Stimulated activated CD8-positive, alpha-beta memory T cell treated with anti-CD3 and anti-CD28 coated beads, Interleukin-4, amount 100 ng/mL, for 1 hour (primary cell): Measurements from ENCODE around the gene IMPG1.
"Not testable (repeated sequence)": the region's sequence is repeated elsewhere in the genome, so short reads cannot be mapped to it uniquely, and the experiment has no call there.

Experiments used
- DNase-seq, 2 donors: peaks; one replicate each; pipeline ENCODE4 v3.0.0-alpha.2; 2020; ENCODE audit warnings: low read depth in 2 of 2, low spot score in 1 of 2

The IMPG1 gene

DNA sequence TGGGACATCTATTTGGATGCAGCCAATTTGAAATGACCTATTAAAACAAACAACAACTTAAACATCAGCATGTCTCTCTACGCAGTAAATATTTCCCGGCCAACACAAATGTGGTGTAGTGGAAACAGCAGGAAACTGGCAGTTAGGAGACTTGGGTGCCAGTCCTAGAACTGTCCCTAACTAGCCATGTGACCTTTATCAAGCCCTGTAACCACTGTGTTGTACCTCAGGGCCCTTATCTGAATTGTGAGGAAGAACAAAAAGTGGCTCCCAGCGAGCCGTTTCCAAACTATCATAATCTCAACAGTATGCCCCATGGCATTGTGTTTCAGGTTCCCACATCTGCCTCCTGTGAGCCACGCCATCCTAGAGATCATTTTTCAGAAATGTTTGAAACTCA, 124.5 kb downstream of the IMPG1 start:
- no peak for DNase-seq

DNA sequence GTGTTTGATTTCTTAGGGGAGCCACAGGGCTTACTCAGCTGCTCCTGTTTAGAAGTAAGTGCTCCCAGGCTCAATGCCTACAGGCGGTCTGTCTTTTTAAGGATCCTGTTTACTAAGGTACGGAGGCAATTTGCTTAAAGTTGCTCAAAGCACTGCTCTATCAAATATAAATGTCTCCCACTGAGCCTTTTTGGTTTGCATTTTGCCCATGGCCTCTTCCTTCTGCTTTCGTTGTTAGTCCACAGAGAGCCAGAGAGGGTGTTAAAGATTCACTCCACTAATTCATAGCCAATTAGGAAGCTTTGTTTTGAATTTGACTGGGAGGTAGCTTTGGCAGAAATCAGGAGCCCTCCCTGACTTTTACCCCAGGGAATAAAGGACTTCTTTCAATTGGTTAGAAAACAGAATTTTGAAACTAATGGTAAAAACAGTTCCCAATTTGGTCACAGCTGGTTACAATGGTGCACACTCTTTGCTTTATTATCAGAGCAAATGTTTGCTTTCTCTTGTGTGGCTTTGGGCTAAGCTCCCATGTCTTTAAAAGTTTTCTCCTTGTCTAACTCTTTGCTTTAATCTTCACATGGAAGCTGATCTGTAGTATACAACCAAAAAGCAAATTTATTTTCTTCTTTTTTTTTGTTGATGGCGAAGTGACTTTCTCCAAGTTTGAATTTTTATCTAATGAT, 126.2 kb downstream of the IMPG1 start:
- no peak for DNase-seq

DNA sequence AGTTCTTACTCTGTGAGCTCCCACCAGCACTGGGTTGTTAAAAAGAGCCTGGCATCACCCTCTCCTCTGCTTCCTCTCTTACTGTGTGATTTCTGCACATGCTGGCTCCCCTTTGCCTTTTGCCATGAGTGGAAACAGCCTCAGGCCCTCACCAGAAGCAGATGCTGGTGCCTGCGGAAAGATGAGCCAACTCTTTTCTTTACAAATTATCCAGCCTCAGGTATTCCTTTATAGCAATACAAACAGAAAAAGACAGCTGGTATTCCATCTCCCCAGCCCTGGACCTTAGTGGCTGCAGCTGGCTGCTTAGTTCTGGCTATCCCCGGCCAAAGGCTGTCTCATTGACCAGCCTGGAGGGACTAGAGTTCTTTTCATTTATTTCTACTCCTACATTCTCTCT, 129.1 kb downstream of the IMPG1 start:
- DNase-seq = no peak

DNA sequence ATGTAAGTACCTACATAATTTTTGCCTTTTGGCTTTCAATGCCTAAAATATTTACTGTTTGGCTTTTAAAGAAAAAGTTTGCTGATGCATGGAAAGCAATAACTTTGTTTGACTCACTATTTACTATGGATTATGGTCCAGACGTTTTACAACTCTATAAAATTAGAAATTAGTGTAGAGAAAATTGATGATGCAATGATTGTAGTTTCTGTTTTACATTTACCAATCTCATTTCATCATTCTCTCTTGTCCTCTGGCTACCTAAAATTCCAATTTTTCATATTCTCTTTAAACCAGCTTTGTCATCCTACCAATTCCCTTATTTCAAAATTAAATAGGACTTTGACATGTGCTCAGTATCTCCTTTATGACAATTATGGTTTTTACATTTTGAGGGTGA, 131.0 kb downstream of the IMPG1 start:
- DNase-seq = no peak

DNA sequence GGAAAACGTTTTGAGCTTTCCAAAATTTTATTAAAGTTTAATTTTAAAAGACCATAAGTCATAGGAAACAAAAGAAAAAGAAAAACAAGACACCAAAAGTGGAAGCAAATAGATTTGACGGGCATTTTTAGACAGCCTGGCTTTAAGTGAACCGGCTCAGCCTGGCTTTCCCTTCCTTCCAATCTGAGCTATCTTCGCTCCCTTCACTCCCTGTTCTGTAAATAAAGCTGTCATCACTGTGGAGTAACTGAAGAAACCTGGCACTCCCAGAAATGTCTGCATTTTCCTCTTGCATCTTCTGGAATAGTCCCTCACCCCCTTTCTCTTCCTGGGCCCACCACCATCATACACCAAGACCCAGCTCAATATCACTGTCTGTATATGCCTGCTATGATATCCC, 131.9 kb downstream of the IMPG1 start:
- no peak for DNase-seq

DNA sequence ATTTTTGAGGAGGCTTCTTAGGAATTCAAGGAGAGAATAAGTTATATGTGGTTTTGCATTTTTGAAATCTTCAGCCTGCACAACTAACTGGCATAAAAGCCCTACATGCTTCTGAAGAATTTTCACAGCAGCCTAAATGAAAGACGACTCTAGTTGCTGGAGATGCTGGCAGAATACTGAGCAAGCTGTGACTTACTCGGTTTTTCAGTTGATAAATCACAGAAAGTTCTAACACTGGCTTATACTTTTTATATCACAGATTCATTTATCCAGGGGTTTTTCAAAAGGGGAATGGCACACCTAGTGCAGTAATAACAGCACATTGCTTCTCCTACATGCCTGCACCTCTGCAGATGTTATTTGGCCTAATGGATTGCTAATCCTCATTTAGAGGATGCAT, 134.6 kb downstream of the IMPG1 start:
- no peak for DNase-seq

DNA sequence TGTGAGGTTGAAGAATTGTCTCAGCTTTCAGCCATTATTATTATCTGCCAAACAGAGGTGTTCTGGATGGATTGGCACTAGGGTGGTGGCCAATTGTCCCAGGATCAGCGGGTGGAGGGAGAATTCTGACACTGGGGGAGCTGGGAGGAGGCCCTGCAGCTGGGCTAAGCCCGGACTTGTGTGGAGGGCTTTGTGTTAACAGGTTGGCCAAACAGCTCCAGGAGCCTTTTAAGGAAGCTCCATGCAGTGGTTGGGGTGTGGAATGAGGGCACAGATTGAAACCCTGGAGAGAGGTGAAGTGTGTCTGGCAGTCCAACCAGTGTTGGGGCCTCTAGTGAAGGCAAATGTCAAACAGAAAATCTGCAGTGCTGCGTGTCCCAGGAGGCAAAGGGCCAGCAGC, 135.8 kb downstream of the IMPG1 start:
- DNase-seq = no peak

DNA sequence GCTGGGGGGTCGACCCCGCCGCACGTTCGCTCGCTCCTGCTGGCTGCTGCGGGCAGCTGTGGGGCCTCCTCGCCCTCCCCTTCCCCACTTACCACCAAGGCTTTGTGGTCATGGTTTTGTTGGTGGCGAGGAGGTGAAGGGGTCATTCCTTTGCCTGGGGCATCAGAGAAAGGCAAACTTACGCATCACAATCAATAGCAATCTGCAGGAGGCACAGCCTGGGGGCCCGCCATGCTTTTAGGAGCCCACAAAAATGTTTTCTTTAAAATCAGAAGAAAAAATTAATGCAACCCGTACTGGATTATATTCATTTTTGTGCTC, 137.0 kb downstream of the IMPG1 start:
- DNase-seq = no peak

DNA sequence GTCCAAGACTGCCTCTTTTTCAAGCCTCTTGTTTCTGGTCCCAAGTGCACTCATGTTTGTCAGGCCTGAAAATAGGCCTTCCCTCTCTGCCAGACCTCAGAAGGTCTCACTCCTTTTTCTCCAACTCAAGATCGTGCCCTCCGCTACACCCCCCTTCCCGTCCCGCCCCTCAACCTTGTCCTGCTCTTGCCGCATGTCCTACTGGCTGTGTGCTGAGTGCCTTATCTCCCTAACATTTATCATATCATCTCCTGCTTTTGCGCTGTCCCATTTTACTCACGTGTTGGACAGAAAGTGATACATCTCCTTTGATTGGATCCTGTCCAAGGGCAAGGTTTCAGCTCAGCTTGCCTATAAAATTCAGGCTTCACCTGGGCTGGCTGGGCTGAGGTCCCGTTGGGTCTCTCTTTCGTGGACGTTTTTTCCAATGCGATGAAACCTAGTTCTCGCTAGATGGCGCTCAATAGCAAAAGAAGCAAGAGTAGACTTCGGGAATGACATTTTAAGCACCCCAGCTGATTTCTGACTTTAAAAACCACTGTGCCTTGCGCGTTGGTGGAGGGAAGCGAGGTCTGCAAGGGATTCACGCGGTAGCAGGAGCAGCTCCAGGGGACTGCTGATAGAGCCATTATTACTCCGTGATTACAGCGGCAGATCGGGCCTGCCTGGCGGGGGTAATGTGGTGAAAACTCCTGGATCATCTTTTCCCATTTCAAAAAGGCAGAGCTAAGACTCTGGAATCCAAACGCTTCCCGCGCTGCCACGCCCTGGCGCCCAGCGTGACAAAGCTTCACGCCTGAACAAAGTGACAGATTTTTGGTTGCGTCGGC, 137.6 kb downstream of the IMPG1 start:
- DNase-seq = no peak

DNA sequence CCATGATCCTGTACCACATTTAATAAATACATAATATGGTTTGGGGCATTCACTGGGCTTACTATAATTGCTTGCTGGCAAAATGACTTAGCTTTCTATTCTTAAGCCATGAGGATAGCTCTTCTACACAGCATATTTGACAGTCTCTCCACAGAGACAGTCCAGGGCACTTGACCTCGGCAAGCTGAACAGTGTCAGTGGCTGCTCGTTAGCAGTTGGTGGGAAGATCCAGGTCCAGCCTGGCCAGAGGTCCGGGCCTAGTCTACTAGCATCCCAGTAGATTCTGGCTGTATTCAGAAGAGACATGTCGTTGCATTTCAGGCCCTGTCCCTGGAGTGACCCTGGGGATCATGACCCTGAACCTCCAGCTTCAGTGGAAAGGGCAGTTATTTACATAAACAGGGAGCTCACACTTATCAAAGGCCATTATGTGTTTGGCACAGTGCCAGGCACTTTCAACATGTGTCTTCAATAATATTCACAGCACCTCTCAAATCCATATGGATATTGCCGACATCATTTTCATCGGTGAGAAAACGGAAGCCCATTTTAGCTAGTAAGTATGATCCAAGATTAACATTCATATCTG, 139.0 kb downstream of the IMPG1 start:
- no peak for DNase-seq

DNA sequence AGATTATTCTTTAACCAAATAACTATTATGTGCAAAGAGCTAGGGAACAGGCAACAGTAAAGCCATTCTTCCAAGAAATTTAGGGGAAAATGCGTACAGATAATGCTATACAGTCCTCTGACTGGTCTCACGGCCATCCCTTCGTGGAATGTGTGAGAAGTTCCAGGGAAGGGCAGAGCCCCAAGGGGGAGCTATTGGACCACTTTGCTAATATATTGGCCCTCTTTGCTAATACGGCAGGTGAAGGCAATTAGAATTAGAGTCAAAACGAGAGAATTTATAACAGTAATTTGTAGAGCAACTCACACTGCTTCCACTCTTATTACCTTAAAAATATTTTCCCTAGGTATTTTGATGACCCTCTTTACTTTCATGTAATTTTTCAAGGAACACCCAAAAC, 140.4 kb downstream of the IMPG1 start:
- DNase-seq = no peak

DNA sequence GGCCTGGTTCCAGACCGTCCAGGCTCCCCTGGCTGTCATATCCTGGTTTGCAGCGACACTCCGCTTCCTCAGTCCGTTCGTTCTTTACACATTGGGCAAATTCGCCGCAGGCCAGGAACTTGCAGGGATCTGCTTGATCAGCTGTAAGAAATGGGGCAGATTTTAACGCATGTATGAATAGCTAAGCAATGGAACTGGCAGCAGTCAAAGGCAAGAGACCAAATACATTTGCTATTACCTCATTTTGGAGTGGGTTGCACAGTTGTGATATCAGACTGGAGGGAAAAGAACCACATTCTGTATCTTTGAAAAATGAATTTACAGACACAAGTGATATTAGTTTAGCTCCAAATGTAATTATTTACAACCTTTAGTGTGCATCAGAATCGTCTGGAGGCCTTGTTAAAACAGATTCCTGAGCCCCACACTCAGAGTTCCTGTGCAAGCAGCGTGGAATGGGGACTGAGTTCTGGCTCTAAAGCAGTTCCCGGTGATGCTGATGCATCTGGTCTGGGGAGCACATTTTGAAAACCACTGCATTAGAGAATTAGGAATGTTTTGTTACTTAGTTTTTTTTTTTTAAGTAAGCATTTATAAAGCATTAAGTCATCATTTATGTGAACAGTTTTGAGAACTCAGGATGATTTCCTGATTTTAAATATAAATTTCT, 141.3 kb downstream of the IMPG1 start:
- no peak for DNase-seq

DNA sequence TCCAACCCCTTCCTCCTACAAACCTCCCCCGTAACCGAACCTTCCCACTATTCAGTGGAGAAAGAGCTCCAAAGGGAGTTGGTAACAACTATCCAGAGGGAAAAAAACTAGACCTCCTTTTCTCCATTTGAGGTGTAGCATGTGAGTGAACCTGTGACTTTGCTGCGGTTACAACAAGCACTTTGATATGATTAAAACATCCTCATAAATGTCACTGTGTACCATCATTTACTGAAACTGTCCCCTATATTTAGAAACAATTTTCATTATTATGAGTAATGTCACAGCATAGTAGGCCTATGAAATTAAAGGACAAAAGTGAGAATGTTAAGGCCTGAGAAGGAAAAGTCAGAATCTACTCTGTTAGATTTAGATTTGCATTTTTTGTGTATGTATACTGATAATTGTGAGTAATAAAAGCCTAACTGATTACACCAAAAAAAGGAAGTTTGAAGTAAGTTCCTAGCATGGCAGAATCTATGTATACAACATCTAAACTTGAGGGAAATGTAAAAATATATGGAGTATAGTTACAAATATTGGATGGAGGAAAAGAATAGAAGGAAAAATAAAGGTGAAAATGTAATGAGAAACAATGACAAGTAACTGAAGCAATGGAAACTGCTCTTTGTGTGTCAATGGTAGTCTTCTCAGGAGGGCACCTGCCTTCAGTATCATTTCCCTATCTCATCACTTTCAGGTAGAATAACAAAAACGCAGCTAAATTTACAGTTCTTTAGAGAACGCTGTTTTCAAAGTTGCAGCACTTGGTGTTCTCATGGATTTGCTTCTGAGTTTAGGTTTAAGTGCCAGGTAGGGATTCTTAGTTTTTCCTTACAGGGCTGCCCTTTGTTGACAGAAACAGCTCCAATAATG, 145.9 kb downstream of the IMPG1 start:
- DNase-seq = no peak

DNA sequence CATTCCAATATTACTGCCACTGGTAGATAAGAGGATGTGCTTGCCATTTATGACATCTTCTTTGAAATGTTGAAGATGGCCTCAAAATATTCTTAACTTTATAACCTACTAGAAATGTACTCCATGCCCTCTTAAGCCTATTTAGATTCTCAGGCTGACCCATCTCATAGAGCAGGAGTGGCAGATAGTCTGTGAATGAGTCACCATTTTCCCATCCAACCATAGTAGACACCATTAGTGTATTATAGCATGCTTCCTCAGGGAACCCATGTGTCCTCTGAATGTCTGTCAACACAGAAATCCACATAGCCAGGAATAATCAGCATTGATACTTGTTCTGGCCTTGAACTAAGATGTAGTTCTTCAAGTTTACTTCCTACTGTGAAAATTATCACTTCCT, 150.2 kb downstream of the IMPG1 start:
- no peak for DNase-seq

DNA sequence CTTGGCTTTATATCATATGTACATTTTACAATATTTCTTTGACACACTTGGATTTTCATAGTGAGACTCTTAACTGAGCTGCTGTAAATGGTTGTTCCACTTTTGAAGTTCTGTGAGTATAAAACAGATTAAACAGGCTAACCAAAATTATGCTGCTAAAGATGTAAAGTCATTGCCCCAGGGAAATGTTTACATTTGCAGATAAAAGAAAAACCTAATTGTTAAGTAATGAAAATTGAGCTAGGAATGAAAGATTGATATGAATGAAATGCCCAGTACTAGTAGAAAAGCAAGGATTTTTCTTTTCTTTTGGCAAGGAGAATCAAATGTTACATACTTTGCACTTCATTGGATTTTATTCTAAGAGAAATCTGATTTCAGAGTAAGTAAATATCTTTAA, 159.4 kb downstream of the IMPG1 start:
- no peak for DNase-seq

DNA sequence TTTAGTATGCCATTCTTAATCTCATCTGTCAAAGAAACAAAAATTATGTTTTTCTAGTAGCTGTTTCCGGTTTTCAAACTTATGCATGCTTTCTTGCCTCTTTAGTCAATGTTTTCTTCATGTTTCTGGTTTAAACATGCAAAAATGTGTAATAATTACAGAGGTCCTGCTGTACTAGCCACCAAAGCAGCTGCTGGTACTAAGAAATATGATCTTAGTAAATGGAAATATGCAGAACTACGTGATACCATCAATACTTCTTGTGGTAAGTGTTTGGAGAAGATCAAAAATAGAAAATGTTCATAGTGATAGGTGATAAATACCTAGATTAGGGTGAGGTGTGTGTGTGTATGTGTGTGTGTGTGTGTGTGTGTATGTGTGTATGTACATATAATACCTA, 165.0 kb downstream of the IMPG1 start:
- DNase-seq = no peak

DNA sequence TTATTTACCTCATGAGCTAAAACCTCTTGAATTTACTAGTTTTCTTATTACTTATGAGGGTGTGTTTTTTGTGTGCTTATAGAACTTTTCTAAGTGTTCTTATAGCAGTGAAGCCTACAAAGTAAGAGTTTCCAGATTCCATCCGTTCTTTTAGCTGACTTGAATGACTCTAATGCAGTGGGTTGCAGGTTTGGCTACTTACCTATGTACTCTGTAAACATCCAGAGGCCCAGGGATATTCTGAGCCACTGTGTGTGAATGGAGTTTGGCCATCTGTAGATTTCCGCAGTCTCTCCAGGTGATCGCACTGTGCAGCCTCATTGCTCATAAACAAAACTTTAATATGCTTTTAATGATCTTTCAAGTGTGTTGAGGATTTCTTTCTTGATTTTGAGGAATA, 165.6 kb downstream of the IMPG1 start:
- no peak for DNase-seq

DNA sequence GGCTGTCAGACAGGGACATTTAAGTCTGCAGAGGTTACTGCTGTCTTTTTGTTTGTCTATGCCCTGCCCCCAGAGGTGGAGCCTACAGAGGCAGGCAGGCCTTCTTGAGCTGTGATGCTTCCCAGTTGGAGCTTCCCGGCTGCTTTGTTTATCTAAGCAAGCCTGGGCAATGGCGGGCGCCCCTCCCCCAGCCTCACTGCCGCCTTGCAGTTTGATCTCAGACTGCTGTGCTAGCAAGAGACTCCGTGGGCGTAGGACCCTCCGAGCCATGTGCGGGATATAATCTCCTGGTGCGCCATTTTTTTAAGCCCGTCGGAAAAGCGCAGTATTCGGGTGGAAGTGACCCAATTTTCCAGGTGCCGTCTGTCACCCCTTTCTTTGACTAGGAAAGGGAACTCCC, 167.3 kb downstream of the IMPG1 start:
- DNase-seq = not testable (repeated sequence)

DNA sequence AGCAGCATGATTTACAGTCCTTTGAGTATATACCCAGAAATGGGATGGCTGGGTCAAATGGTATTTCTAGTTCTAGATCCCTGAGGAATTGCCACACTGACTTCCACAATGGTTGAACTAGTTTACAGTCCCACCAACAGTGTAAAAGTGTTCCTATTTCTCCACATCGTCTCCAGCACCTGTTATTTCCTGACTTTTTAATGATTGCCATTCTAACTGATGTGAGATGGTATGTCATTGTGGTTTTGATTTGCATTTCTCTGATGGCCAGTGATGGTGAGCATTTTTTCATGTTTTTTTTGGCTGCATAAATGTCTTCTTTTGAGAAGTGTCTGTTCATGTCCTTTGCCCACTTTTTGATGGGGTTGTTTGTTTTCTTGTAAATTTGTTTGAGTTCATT, 172.2 kb downstream of the IMPG1 start:
- DNase-seq = not testable (repeated sequence)

DNA sequence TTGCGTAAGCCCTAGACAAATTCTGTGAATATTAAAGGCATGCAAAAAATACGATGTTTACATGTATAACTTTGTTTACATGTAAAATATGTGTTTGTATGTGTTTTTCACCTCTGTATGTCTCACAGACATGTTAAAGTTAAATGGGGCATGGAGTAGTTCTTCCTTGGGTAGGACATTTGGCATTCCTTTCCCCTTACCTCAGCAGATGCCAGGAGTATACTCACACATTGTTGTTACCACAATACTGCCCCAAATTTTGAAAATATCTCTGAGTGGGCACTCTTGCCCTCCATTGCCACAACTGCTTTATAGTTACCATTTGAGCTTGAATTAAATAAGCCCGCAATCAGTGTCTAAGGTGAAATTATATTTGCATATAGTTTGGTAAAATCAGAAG, 175.9 kb downstream of the IMPG1 start:
- no peak for DNase-seq

DNA sequence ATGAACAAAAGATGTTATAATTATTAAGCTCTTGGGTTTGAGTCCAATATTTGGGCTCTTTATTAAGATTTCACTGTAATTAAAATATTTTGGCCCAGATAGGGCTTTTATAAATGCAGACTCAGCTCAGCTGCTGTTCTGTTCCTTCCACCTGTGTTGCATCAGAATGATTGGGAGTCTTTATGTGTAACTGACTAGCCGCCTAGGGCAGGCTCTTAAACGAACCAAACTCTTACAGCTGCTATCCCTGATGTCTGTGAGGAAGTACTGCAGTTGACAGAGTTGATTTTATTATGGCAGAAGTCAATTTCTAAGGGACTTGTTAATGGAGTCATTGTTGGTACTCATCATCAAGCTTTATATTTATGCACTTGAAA, 178.7 kb downstream of the IMPG1 start:
- DNase-seq = no peak
